ENCODE results near the gene KRT5.
"Not testable (repeated sequence)": the region's sequence is repeated elsewhere in the genome, so short reads cannot be mapped to it uniquely, and the experiment has no call there.

The KRT5 gene

DNA sequence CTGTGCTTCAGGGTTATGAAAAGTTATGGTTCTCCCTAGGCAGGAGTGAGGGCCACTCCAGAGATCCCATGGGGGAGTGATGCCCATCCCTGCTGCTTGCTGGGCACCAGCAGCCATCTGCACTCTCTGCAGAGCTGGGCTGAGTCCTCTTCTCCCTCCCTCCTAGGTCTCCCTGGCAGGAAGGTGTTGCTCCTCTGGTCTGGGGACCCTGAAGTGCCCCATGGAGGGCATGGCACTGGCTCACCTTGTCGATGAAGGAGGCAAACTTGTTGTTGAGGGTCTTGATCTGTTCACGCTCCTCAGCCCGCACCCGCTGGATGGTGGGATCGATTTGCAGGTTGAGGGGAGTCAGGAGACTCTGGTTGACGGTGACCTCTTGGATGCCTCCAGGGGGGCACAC is 27.8 kb downstream of the KRT5 start:
- not testable (repeated sequence) for DNase-seq

DNA sequence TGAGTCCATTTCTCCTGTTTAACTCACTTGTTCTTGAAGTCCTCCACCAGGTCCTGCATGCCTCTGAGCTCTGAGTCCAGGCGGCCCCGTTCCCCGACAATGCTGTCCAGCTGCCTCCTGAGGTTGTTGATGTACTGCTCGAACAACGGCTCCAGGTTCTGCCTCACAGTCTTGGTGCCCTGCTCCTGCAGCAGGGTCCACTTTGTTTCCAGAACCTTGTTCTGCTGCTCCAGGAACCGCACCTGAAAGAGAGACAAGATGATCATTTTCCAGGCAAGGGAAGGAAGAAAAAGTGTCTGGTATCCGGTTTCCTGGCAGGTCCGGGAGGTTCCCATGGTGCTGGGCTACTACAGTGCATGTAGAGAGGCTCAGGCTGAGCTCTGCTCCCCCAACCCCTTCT is 28.7 kb downstream of the KRT5 start:
- not testable (repeated sequence) for DNase-seq

DNA sequence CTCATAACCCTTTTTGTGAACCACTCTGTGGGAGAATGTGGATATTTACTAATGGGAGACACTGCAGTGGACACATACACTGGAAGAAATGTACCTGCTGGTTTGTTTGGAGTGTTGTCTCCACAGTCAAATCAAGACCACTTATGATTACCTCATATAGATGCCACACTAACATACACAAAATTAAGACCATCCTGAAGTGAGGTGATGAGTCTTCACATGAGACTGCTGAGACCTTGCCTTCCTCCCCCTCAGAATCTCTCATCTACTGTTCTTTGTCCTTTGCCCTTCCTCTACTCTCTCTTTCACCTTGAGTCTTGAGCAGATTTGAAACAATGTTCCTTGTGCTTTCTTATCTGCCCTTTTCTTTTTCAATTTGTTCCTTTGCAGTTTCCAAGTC is 31.5 kb downstream of the KRT5 start:
- DNase-seq: no peak

GRCh38 chr12:52487744-52488443 is 32.3 kb downstream of the KRT5 start:
- DNase-seq: not testable (repeated sequence)

DNA sequence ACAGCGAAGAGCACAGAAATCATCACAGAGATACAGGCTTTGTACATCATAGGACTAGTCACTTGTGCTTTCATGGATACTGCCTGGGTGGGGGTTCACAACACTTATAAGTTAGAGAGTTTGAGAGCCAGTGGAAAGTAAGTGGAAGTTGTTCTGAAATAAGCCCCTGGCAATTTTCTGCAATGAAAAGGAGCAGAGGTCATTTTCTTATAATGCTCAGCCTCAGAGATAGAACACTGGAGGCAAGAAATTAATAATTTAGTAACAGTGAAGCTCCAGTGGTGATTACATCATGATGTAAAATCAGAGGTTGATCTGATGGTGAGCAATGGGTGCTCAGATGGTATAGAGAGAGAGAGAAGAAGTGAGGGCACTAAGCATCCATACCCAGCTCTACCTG is 33.0 kb downstream of the KRT5 start:
- no peak for DNase-seq

GRCh38 chr12:52486166-52487105 is 33.8 kb downstream of the KRT5 start:
- DNase-seq: no peak

DNA sequence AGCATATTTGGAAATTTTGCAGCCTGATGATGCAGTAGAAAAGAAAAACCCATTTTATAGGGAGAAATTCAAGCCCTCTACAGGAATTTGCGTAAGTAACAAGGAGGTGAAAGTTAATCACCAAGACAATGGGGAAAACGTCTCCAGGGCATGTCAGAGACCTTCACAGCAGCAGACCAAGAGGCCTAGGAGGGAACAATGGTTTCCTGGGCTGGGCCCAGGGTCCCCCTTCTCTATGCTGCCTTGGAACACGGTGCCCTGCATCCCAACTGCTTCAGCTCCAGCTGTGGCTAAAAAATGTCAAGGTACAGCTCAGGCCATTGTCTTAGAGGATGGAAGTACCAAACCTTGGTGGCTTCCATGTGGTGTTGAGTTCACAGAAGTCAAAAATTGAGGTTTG is 40.1 kb downstream of the KRT5 start:
- DNase-seq: no peak

DNA sequence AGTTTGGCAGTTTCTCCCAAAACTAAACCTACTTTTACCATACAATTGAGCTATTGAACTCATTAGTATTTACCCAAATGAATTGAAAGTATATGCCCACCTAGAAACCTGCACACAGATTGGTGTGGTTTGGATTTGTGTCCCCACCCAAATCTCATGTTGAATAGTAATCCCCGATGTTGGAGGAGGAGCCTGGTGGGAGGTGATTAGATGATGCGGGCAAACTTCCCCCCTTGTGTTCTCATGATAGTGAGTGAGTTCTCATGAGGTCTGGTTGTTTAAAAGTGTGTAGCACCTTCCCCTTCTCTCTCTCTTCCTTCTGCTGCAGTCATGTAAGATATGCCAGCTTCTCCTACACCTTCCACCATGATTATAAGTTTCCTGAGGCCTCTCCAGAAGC is 42.5 kb downstream of the KRT5 start:
- DNase-seq: no peak

DNA sequence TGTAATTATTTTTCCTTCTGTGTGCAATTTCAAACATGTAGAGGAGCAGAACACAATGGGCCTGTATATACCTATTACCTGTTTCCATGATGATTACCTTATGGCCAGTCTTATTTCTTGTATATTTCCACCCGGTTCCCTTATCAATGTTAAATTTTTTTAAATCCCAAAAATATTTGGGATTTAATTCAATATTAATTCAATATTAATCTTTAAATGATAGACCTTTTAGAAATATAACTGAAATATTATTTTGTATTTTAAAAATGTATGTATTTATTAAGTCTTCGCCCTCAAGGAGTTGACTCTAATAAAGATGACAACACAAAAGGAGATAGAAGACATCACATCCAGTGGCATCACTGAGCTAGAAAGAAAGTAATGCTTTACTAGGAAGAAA is 46.0 kb downstream of the KRT5 start:
- DNase-seq: no peak

GRCh38 chr12:52473768-52474167 is 46.4 kb downstream of the KRT5 start, which contains the start of gene KRT6C:
KRT6C (minus strand) TSS chr12:52473805; CDS start chr12:52473737, 68 bp downstream.
- DNase-seq: no peak

DNA sequence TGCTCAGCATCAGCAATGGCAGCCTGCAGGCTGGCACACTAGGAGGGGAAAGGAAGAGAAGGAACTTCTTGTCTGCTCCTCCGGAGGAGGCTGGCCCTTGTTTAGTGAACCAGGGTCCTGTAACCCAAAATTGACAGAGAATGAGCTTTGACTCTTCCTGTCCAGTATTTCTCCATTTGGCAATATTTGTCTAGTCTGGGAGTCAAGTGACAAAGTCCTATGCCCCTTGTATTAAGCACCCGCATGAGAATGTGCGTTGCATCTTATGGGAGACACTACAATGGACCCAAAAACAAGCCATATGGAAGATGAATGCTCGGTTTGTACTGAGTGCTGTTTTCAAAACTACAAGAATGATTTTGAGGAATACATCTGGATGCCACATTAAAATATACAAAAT is 50.3 kb downstream of the KRT5 start:
- no peak for DNase-seq

GRCh38 chr12:52464897-52465296 is 55.3 kb downstream of the KRT5 start:
- no peak for DNase-seq
